K562 (cell line): ENCODE measurements around the gene MYO1D. TPM values are rescaled to one million over a fixed set of nuclear protein-coding genes. Genes with fewer than 3 reads are reported as not detected.
A peak's percentile ranks its signal among the peaks of the same experiment; 100 is the strongest.

Source experiments
- CEBPZ ChIP-seq: fragments of 150-350 bp; IDR thresholded peaks from 2 replicates; pipeline ENCODE4 v1.6.1; 2014; ENCODE audit warnings: low read depth, mild to moderate bottlenecking, low read length, borderline replicate concordance
- ELF2 ChIP-seq: fragments of 250-450 bp; sonication (Bioruptor Pico); IDR thresholded peaks from 2 replicates; pipeline ENCODE4 v1.5.0; 2021; ENCODE audit warnings: mild to moderate bottlenecking
- FOXP4 ChIP-seq: sonication (generic); formaldehyde crosslinking; IDR thresholded peaks from 2 replicates; pipeline ENCODE4 v1.8.0; 2022; ENCODE audit warnings: mild to moderate bottlenecking, missing genetic modification reagents, borderline replicate concordance
- HMGN3 ChIP-seq: IDR thresholded peaks from 2 replicates; pipeline ENCODE4 v1.6.1; 2011; ENCODE audit warnings: borderline replicate concordance, low read depth, mild to moderate bottlenecking, mixed read lengths, low read length; ENCODE audit not compliant: insufficient read length; ENCODE audit errors: extremely low read depth
- IFI16 ChIP-seq: fragments of 250-450 bp; sonication (Bioruptor Pico); IDR thresholded peaks from 2 replicates; pipeline ENCODE4 v2.1.2; 2022; ENCODE audit warnings: mild to moderate bottlenecking, inconsistent platforms
- IRF1 ChIP-seq: sonication (generic); formaldehyde crosslinking; IDR thresholded peaks from 2 replicates; pipeline ENCODE4 v1.8.0; 2022; ENCODE audit warnings: missing genetic modification reagents, mild to moderate bottlenecking, borderline replicate concordance
- KAT7 ChIP-seq: sonication (generic); formaldehyde crosslinking; IDR thresholded peaks from 2 replicates; pipeline ENCODE4 v1.8.0; 2022; ENCODE audit warnings: missing genetic modification reagents, mild to moderate bottlenecking, borderline replicate concordance
- MTA1 ChIP-seq: fragments of 450-650 bp; IDR thresholded peaks from 2 replicates; pipeline ENCODE4 v1.6.1; 2017; ENCODE audit warnings: borderline replicate concordance
- NCOR1 ChIP-seq: fragments of 450-650 bp; IDR thresholded peaks from 2 replicates; pipeline ENCODE4 v1.6.1; 2016; ENCODE audit warnings: mild to moderate bottlenecking, moderate library complexity
- NFE2L1 ChIP-seq: fragments of 450-650 bp; IDR thresholded peaks from 2 replicates; pipeline ENCODE4 v1.6.1; 2016; ENCODE audit warnings: missing genetic modification characterization, low read depth, mild to moderate bottlenecking, missing compliant biosample characterization, moderate library complexity, borderline replicate concordance
- NONO ChIP-seq, 2 experiments: fragments of 200-400 bp in 1 of 2; fragments of 450-650 bp in 1 of 2; formaldehyde crosslinking in 1 of 2; IDR thresholded peaks; 2 replicates each; pipeline ENCODE4 v1.6.1; 2017; ENCODE audit warnings: low read depth in 2 of 2, mild to moderate bottlenecking in 2 of 2, moderate library complexity in 2 of 2, low read length in 1 of 2
- RBM22 ChIP-seq: fragments of 200-400 bp; formaldehyde crosslinking; IDR thresholded peaks from 2 replicates; pipeline ENCODE4 v1.6.1; 2018; ENCODE audit warnings: low read length, low read depth; ENCODE audit not compliant: poor library complexity, severe bottlenecking
- TARDBP ChIP-seq: fragments of 450-650 bp; IDR thresholded peaks from 2 replicates; pipeline ENCODE4 v1.6.1; 2016
- THRAP3 ChIP-seq: fragments of 450-650 bp; IDR thresholded peaks from 2 replicates; pipeline ENCODE4 v1.6.1; 2016; ENCODE audit warnings: mild to moderate bottlenecking, inconsistent platforms, borderline replicate concordance
- WHSC1 ChIP-seq: IDR thresholded peaks from one replicate; pipeline ENCODE4 v1.6.1; 2012; ENCODE audit warnings: low read length, control low read depth, inconsistent platforms
- ZBTB8A ChIP-seq: fragments of 450-650 bp; IDR thresholded peaks from 2 replicates; pipeline ENCODE4 v1.6.1; 2018; ENCODE audit warnings: mild to moderate bottlenecking, moderate library complexity; ENCODE audit not compliant: partially characterized antibody
- ZNF175 ChIP-seq: fragments of 200-800 bp; sonication (Bioruptor generic); IDR thresholded peaks from 2 replicates; pipeline ENCODE4 v1.6.1; 2016; ENCODE audit warnings: low read depth, mild to moderate bottlenecking, missing genetic modification characterization, missing compliant biosample characterization
- ZNF695 ChIP-seq: fragments of 450-650 bp; formaldehyde crosslinking; IDR thresholded peaks from 2 replicates; pipeline ENCODE4 v1.4.0; 2020; ENCODE audit warnings: mild to moderate bottlenecking, moderate library complexity
- polyA plus RNA-seq, 8 experiments: library from polyadenylated mRNA; depleted of rRNA in 4 of 8; stranded (reverse) in 5 of 8; unstranded in 3 of 8; fragments of >200 nt; fragmentation: Nextera tagmentation in 2 of 8; fragmentation: Illumina TruSeq in 1 of 8; extraction: Ambion mirVana in 2 of 8; extraction: Trizol in 1 of 8; gene quantifications; 2 replicates each; pipeline versions ENCODE4 v1.2.1 to v1.2.3, GENCODE V29; 2011 to 2014; ENCODE audit warnings: inconsistent platforms in 1 of 8, missing spikeins in 1 of 8
- total RNA-seq, 7 experiments: library from RNA; depleted of rRNA in 6 of 7; stranded (reverse); fragments of >200 nt in 6 of 7; fragmentation: Illumina TruSeq in 2 of 7; extraction: Trizol in 2 of 7; gene quantifications; 2 replicates each; pipeline versions ENCODE4 v1.2.1 to v1.2.3, GENCODE V29; 2011 to 2021; ENCODE audit warnings: low replicate concordance in 1 of 7

The MYO1D gene
- total and polyA plus RNA-seq, 9 of the 15 experiments (the other 6 are each of a cell fraction or from before 2014, with no cell fraction given), result 2.1 to 71.2 (median 45.4) TPM

DNA sequence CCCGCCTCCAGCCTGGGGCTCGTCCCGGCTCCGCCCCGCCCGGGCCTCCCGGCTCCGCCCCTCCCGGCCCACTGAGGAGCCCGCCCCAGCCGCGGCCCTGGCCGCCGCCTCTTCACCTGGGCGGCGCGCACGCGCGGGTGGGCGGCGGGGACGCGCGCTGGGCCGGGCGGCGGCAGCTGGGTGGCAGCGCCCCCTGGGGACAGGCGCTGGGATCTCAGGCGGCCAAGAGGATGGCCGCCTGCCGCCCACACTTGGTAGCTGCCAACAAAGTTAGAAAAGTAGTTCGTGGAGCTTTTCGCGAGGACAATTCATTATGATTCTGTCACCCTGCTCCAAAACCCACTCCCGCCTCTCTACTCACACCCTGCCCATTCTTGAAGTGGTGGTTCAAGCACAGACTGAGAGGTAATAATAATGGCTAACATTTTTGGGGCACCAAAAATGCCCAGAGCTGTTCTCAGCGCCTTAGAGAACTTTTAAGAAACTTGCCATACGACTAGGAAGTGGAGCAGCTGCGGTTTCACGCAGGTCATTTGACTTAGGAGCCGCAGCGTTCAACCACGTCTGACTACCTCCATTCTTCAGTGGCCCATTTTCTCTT, 340 bp upstream of the MYO1D start (continued):
- no peak for TF ChIP-seq CEBPZ
- no peak for TF ChIP-seq RBM22
- no peak for TF ChIP-seq MTA1
- no peak; a peak in 1 of 4 replicates for TF ChIP-seq NONO (IDR thresholded peaks at IDR 0.05; ENCODE audit: low read depth in 2 of 2, low read length in 1 of 2)
- TF ChIP-seq KAT7, result no peak
- TF ChIP-seq ZNF175 (CRISPR knock-in tag), result peak; percentile 27; the same call in 1 of the 2 replicates
- no peak for TF ChIP-seq NFE2L1 (tag)
- TF ChIP-seq ZNF695, result no peak
- no peak for TF ChIP-seq ZBTB8A
- no peak for TF ChIP-seq IFI16 (CRISPR knock-in tag)
- no peak for TF ChIP-seq IRF1 (CRISPR knock-in tag)
- TF ChIP-seq NCOR1, result no peak
- TF ChIP-seq ELF2 (CRISPR knock-in tag), result no peak
- no peak for TF ChIP-seq THRAP3
- TF ChIP-seq FOXP4 (CRISPR knock-in tag), result no peak
- TF ChIP-seq TARDBP, result no peak; the same call in 1 of the 2 replicates
- no peak for TF ChIP-seq WHSC1
- peak; percentile 38 for TF ChIP-seq HMGN3
